HG02981 (cell line): Measurements from ENCODE around the gene NFIA.

Experiments
- ATAC-seq: cut with Tn5 transposase; IDR thresholded peaks from one replicate; pipeline ENCODE4 v1.9.1; 2021; ENCODE audit warnings: mild to moderate bottlenecking, moderate library complexity; ENCODE audit not compliant: unreplicated experiment

Gene NFIA

DNA sequence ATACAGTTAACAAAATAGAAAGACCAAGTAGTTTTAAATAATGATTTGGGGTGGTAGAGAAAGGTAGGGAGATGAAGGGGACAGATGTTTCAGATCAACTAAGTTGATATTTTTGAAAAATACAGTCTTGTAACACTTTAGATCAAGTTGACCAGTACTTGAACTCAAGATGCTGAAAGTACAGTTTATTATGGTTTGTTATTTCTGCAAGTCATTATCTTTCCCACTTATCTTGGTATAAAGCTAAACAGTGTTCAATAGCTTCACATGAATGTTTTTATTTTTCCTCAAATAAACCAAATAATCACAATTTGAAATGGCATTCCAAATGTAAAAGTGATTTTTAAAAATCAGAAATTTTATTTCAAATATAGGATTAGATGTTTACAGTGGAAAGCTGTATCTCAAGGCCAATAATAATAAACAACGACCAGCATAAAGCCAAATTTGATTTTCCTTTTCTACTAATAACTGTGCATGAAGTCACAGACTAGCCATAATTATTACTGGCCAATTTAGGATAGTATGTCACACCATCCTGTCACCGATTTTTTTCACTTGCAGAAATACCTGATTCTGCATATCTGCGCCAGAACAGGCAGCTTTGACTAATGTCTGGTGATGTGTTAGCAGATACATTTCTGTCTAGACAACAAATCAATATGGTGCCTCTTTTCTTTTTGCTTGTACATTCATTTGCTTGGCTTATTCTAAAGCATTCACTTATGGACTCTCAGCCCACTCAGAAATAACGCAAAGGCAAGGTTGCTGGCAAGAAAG, 322.4 kb downstream of the NFIA start:
- no peak for ATAC-seq

DNA sequence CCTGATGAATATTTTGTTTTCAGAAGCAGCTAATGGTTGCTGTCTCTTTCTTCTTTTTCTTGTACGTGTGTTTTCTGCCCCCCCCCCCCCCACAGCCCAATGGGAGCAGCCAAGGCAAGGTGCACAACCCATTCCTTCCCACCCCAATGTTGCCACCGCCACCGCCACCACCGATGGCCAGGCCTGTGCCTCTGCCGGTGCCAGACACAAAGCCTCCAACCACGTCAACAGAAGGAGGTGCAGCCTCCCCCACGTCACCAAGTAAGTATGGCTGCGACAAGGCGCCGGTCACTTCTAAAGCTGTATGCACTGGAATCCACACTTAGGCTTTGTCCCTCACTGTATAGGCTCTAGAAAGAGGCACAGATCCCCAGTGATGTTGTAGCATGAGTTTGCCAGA, 324.1 kb downstream of the NFIA start:
- no peak for ATAC-seq

GRCh38 chr1:61412601-61413000, 330.2 kb downstream of the NFIA start:
- no peak for ATAC-seq

DNA sequence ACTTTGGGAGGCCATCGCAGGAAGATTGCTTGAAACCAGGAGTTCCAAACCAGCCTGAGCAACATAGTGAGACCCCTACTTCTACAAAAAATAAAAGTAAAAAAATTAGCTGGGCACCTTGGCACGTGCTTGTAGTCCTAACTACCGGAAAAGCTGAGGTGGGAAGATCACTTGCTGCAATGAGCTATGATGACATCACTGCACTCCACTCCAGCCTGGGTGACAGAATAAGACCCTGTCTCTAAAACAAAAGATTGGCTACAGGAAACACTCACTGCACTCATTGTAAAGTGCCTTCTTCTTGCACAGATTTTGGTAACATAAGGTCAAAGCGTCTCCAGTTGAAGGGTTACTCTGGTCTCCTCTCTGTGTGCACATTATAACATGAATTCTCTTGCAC, 336.8 kb downstream of the NFIA start:
- ATAC-seq: no peak

GRCh38 chr1:61419657-61420056, 337.3 kb downstream of the NFIA start:
- ATAC-seq: no peak

DNA sequence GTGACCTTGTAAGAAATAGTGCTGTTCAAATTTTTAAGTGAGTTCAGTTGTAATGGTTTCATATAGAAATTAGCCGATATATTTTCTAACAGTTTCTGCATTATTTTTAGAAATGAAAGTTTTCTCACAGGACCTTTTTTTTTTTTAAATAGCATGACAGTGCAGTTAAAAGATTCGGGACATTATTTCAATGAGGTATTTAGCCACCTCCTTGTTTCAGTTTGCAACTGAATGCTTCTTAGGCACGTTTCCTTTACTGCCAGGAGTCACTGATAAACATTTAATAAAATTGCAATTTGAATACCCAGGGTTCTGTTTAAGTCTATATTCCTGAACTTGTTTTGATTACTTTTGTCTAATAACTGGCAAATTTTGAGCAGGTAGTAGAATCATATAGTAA, 337.9 kb downstream of the NFIA start:
- no peak for ATAC-seq

- no peak for ATAC-seq
Measured at GRCh38 chr1:61420909-61421835, 338.8 kb downstream of the NFIA start.

- ATAC-seq: no peak
Measured at GRCh38 chr1:61423643-61424042, 341.3 kb downstream of the NFIA start.

- no peak for ATAC-seq
Measured at GRCh38 chr1:61424382-61424781, 342.0 kb downstream of the NFIA start.

- ATAC-seq: no peak
Measured at GRCh38 chr1:61425040-61425439, 342.7 kb downstream of the NFIA start.

DNA sequence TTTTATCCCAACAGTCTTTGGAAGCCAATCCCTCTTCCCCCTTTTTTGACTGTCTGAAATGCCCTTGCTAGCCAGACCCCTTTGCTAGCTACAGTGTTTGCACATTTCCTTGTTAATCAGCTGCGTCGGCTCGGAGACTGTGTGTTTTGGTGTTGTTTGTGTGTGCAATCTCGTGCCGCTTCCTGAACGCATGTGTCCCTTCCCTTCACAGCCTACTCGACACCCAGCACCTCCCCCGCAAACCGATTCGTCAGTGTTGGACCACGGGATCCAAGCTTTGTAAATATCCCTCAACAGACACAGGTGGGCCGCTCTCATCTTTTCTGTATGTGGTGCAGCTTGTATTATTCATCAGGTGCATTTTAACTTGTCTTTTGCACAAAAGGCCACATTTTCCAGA, 343.9 kb downstream of the NFIA start:
- no peak for ATAC-seq

GRCh38 chr1:61426885-61427284, 344.5 kb downstream of the NFIA start:
- ATAC-seq: no peak

DNA sequence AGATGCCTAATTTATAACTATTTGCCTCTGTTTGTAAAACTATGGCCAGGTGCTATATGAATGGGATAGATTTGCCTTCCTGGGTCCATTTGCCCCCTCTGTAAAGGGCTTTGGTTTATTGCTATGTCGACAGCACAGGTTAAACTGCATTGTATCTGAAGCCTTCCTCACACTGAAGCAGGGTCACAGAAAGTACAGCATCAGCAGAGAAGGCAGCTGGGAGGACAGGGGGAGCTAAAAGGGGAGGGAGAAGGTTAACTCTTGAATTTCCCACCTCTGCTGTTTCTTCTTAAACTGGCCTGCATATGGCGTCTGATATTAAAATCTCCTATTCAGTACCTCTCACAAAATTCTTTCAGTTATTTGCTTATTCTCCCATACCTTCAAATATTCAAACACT, 345.1 kb downstream of the NFIA start:
- no peak for ATAC-seq

- no peak for ATAC-seq
Measured at GRCh38 chr1:61428146-61428545, 345.8 kb downstream of the NFIA start.

DNA sequence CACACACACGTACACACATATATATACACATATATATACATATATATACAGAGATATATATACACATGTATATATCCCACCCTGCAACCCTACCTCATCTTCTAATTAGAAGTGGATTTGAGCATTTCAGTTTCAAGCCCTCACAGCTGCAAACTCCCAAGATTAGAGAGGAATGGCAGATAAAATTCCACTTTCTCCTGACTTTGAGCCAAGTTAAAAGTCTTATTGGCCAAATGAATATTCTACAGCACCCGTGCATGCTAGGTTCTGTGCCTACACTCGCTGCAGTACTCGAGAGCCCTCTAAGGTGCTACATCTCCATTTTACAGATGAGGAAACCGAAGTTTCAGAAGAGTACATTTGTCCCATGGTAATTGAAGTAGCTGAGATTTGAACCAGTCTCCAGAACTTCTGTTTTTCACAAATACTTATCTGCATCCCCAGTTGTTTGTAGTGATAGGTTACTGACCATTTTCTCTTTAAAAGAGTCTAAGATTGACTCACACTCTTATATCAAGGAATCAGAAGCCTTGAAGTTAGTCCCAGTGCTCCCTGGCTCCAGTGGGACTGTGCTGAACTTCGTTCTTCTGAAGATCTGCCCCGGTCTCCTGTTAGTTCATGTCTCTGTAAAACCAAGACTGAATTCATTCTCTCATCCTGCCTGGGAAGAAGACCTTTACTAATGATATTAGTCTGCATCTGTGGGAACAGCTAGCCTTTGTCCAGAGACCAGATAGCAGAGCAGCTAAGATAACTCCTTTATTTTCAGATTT, 350.4 kb downstream of the NFIA start:
- no peak for ATAC-seq

GRCh38 chr1:61433646-61434045, 351.3 kb downstream of the NFIA start:
- ATAC-seq: no peak

GRCh38 chr1:61434276-61434675, 351.9 kb downstream of the NFIA start:
- ATAC-seq: no peak

GRCh38 chr1:61435226-61435625, 352.9 kb downstream of the NFIA start:
- no peak for ATAC-seq

DNA sequence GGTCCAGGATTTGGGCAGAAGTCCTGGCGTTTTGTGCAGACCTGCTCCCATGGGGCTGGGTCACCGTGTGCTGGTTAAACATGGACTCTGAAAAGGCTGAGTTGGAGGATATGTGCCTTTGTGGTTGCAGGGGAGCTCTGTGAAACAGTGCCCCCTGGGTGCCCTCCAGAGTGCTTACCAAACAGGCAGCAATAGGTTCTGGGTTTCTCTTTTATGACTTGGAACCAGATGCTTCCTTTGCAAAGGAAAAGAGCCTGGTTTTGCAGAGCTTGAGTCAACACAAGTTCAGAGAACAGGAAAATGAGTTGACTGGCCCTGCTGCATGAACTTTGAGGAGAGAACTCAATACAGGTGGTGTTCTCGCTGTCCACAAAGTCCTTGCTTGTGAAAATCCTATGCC, 353.7 kb downstream of the NFIA start:
- no peak for ATAC-seq

DNA sequence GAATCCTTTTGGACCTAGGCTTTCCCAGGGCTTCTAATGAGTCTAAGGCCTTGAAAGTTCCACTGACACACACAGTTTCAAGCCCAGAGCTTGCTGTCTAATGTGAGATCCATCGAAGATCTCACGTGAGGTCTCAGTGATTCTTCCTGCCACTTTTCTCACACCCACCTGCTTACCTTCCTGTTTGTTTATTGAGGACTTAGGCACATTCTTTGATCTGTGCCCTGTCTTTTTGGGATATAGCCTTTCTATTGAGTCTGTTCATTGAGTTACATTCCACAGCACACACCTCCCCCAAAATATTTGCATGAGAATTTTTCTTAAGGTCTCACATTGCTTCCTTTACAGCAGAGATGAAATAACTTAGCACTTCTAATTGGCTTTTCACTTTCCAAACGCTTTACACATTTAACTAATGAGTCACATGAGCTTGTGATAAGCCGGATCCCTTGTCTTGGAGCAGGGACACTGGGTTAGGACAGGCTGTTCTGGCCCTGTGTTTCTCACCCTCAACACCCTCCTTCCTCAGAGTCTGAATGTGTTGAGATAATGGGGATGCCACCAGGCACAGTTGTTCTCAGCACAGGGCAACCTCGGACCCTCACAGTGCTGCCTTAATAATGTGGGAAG, 354.2 kb downstream of the NFIA start:
- ATAC-seq: no peak

- no peak for ATAC-seq
Measured at GRCh38 chr1:61439234-61439633, 356.9 kb downstream of the NFIA start.
